Epithelial cell of proximal tubule (primary cell): ENCODE data around the gene GULP1. TPM values are rescaled to one million over a fixed set of nuclear protein-coding genes. Genes with fewer than 3 reads are reported as not detected.

ENCODE experiments used
- DNase-seq: peaks from one replicate; pipeline ENCODE4 v3.0.0-alpha.2; 2011; ENCODE audit warnings: low read depth
- H3K4me3 ChIP-seq: 2 replicates; pipeline ENCODE4 v1.5.1; 2011; ENCODE audit warnings: low read depth, mild to moderate bottlenecking, low read length
- CTCF ChIP-seq: conservative IDR thresholded peaks from 2 replicates; pipeline ENCODE4 v1.5.1; 2012; ENCODE audit warnings: low read depth, mild to moderate bottlenecking, low read length
- total RNA-seq: library from RNA; depleted of rRNA; stranded (reverse); fragments of >200 nt; gene quantifications from 2 replicates; pipeline ENCODE4 v1.2.3, GENCODE V29; 2015

Gene GULP1
- total RNA-seq, 1 donor from 2014 or later: 66.1 TPM

GRCh38 chr2:188414869-188415753, 123.4 kb downstream of the GULP1 start:
- no peak for DNase-seq
- no peak overlapping the region for H3K4me3 ChIP-seq
- no peak for TF ChIP-seq CTCF

DNA sequence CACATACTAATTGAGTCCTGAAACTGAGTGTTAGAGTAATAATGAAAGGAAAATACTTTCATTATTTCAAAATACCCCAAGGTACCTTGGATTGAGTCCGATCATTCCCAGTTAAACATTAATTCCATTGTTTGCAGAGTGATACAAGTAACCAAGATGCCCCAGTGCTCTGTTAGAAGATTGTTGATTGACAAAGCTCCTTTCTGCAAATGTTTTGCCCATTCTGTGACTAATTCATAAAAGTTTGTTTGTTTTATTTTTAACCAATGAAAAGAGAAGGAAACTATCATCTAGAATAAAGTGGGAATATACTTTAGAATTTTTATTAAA, 124.0 kb downstream of the GULP1 start:
- no peak for TF ChIP-seq CTCF
- H3K4me3 ChIP-seq: no peak overlapping the region
- peak; percentile 90 for DNase-seq

GRCh38 chr2:188416367-188416766, 124.7 kb downstream of the GULP1 start:
- no peak for DNase-seq
- no peak overlapping the region for H3K4me3 ChIP-seq
- no peak for TF ChIP-seq CTCF

- TF ChIP-seq CTCF: no peak
- H3K4me3 ChIP-seq: no peak overlapping the region
- no peak for DNase-seq
Observed at GRCh38 chr2:188422726-188423125, 131.1 kb downstream of the GULP1 start.

GRCh38 chr2:188425266-188425665, 133.6 kb downstream of the GULP1 start:
- no peak for DNase-seq
- TF ChIP-seq CTCF: no peak
- H3K4me3 ChIP-seq: no peak overlapping the region

- no peak for TF ChIP-seq CTCF
- no peak overlapping the region for H3K4me3 ChIP-seq
- no peak for DNase-seq
Observed at GRCh38 chr2:188426121-188426520, 134.4 kb downstream of the GULP1 start.

- H3K4me3 ChIP-seq: no peak overlapping the region
- no peak for TF ChIP-seq CTCF
- no peak for DNase-seq
Observed at GRCh38 chr2:188430705-188431104, 139.0 kb downstream of the GULP1 start.
